ENCODE results near the gene PTCH1. TPM values are rescaled to one million over a fixed set of nuclear protein-coding genes. Genes with fewer than 3 reads are reported as not detected.
A peak's percentile ranks its signal among the peaks of the same experiment; 100 is the strongest.

Gene PTCH1
- total and polyA plus RNA-seq, 12 donors: 1.6 to 10.0 (median 6.5) TPM

DNA sequence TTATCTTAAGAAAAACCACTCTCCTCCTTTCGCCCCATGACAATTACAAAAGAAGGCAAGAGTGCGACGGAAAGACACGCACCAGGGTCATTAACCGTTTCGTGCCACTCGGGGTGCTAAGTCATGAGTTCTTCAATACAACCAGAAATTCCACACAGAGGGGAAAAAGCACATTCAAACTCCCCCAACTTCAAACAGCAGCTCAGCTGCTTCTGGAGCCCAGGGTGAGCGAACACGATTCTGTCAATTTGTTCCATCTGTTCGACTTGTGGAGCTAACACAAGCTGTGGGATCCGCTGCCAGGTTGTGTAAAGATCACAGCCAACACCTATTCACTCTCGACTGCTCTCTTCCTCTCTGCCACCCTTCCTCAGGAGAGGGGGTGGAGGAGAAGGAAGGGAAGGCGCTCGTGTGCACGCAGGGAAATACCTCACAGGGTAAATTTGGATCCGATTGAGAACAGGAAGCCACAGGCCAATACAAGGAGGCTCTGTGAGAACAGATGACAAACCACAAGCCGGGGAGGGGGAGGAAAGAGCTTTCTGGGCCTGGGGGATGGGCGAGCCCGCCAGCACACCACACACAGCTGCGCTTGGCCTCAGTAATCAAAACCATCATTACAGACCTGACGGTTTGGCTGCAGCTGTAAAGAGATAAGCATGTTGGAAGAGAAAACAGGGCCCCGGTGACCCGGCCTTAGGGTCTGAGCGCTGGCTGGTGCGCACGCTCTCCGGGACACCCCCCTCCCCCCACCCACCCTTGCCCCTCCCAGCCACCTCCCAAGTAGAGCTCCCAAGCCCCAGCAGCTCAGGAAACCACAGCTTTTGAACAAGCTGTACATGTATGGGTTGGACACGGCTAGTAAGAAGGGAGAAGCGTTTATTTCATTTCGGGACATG lies 54.3 kb downstream of the PTCH1 start:
- no peak for TF ChIP-seq CTCF (IDR thresholded peaks at IDR 0.05)
- Histone ChIP-seq H3K4me1 (peaks cover 11 to 21% (median 19%) of the 10 kb centered on the region in 9 donors), H3K4me3 (peak overlapping the region in 9 of 10 donors; percentile 15 to 51 (median 43)), H3K9me3 (no peaks in the 10 kb centered on the region), H3K27ac (peak overlapping the region in 9 of 10 donors; percentile 8 to 75 (median 62)), H3K36me3 (peaks cover 0 to 76% (median 30%) of the 10 kb centered on the region in 9 donors), H3K27me3 (peaks cover 0 to 5% (median 0%) of the 10 kb centered on the region in 7 donors)
- ATAC-seq (peak; percentile 86 to 96 (median 95)), DNase-seq (peak; percentile 54 to 79)
- 16 to 29% methylated on average over 30 of the region's 30 CpGs for WGBS, 2 donors
- intact Hi-C loops (cut with DNase I): loop anchor here in 4 of 10 donors (2.0 to 10.0 kb wide), 4 partner anchors 40 to 138 kb away; no protein-coding TSS in a partner anchor

- Histone ChIP-seq H3K27me3 (peaks cover 0 to 5% (median 0%) of the 10 kb centered on the region in 7 donors), H3K9me3 (no peaks in the 10 kb centered on the region), H3K4me3 (peak overlapping the region in 1 of 10 donors; percentile 46), H3K36me3 (peaks cover 0 to 76% (median 26%) of the 10 kb centered on the region in 9 donors), H3K27ac (peak overlapping the region in 5 of 10 donors; percentile 54 to 75 (median 68)), H3K4me1 (peaks cover 11 to 21% (median 19%) of the 10 kb centered on the region in 9 donors)
- intact Hi-C loops (cut with DNase I): loop anchor here in 4 of 10 donors (2.0 to 10.0 kb wide), 4 partner anchors 41 to 137 kb away; no protein-coding TSS in a partner anchor
- TF ChIP-seq CTCF (IDR thresholded peaks at IDR 0.05): no peak
- WGBS, 2 donors: 86 to 88% methylated on average over 17 of the region's 17 CpGs
- DNase-seq: no peak
- no peak for ATAC-seq
These were observed 55.1 kb downstream of the PTCH1 start for GRCh38 chr9:95461448-95462248.

DNA sequence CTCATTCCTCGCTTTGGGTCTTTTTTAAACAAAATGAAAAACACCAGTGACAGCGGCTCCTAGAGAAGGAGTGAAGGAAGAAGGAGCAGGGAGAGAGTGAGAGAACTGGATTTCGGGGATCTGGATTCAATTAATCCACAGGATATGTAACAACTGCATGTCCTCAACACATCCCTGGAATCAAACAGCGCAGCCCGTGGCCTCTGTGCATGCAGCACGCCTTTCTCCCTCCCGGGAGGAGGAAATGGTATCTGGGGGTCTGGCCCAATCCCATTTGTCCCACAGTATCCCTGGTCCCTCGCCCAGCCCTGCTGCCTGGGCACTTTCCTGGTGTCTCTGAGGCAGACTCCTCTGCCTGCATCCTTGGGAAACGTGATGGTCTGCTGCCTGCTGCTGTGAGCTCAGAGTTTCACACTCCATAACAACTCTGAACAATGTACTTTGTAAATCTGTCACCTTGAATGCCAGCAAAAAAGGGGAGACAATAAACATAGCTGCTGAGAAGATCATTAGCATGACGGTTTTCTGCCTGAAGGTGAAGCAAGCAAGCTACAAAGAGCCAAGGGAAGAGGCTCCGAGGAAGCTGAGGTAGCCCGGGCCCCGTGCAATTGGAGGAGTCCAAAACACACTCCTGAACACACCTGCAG lies 56.1 kb downstream of the PTCH1 start:
- no peak for TF ChIP-seq CTCF (IDR thresholded peaks at IDR 0.05)
- H3K4me1 ChIP-seq: peaks cover 11 to 21% (median 19%) of the 10 kb centered on the region in 9 donors
- WGBS, 2 donors: 91% methylated on average over 13 of the region's 13 CpGs
- H3K4me3 ChIP-seq: no peak overlapping the region
- ATAC-seq: no peak
- H3K36me3 ChIP-seq: peaks cover 0 to 76% (median 20%) of the 10 kb centered on the region in 9 donors
- DNase-seq: no peak
- H3K27ac ChIP-seq: no peak overlapping the region
- intact Hi-C loops (cut with DNase I): loop anchor here in 3 of 10 donors (5.0 to 10.0 kb wide), 3 partner anchors 42 to 136 kb away; no protein-coding TSS in a partner anchor
- no peaks in the 10 kb centered on the region for H3K9me3 ChIP-seq
- H3K27me3 ChIP-seq: peaks cover 0 to 5% (median 0%) of the 10 kb centered on the region in 7 donors
